ENCODE measurements around the gene SPP2.

SPP2 gene, protein sequence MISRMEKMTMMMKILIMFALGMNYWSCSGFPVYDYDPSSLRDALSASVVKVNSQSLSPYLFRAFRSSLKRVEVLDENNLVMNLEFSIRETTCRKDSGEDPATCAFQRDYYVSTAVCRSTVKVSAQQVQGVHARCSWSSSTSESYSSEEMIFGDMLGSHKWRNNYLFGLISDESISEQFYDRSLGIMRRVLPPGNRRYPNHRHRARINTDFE

DNA sequence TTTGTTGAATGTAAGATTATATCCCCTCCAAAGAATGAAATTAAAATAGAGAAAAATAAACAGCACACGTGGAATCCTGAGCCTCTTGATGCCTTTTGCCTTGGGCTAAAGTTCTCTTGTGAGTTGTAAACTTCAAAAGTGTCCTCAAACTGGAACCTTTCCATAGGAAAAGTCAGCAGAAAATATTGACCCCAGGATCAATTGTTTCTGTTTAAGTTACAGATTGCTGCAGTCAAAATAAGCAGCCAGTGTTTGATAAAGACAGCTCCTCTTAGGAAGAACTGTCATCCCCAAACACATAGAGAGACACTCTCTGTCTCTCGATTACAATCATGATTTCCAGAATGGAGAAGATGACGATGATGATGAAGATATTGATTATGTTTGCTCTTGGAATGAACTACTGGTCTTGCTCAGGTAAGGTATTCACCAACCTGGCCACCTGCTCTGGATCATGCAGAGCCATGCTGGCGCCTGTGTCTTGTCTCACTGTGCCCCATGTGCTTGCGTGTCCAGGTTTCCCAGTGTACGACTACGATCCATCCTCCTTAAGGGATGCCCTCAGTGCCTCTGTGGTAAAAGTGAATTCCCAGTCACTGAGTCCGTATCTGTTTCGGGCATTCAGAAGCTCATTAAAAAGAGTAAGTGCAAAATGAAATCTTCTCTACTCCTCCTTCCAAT is at the start of gene SPP2:
Gene SPP2 (plus strand): TSS at position 248 of the 681 bp plus-strand sequence. CDS start 85 bp downstream, at position 333.
- DNase-seq (ENCODE audit: low read depth): no peak

DNA sequence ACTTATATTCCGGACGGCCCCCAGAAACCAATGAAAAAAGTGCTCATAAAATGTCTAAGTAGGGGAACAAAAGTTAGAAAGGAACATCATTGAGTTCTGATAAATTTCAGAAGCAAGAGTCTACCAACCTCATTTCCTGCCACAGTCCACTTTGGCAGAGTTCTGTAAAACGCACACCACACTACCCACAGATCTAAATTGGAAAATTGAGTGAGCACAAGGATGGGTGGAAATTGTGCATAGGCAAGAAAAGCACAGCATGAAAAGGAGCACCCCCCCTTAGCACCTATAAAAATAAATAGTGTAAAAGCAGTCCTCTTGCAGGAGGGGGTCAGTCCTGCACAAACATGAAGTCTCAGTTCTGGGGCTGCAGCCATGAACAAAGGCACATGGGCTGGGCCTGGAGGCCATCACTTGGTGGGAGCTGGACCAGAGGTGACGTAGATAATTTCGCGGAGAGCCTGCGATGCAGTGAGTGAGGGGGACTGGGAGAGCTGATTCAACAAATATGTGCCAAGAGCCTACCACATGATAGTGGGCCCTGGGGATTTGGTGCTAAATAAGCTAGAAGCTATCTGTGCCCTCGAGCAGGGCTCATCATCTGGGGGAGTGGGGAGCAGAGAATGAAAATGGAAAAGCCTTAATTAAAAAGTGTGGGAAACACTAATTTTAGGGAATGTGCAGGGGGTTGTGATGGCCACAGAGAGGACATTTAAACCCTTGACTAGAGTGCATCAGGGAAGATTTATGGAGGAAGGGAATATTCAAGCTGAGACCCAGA is 48.9 kb upstream of the SPP2 start:
- no peak for DNase-seq (ENCODE audit: low read depth)

DNA sequence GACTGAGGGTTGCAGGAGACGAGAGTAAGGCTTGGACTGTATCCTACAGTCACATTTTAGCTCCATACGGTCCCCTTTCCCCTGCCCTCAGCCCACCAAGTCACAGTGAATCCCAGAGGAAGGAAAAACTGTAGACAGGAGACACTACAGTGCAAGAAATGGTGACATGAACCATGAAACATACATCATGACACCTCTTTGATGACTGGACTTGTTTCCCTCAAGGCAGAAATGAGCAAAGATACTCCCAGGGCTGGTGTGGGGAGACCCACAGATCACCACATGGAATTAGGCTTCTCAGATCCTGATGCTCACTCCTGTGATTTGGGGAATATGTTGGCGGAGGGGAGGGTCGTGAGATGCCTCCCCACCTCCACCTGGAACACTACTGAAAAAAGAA is 48.2 kb upstream of the SPP2 start:
- no peak for DNase-seq (ENCODE audit: low read depth)

DNA sequence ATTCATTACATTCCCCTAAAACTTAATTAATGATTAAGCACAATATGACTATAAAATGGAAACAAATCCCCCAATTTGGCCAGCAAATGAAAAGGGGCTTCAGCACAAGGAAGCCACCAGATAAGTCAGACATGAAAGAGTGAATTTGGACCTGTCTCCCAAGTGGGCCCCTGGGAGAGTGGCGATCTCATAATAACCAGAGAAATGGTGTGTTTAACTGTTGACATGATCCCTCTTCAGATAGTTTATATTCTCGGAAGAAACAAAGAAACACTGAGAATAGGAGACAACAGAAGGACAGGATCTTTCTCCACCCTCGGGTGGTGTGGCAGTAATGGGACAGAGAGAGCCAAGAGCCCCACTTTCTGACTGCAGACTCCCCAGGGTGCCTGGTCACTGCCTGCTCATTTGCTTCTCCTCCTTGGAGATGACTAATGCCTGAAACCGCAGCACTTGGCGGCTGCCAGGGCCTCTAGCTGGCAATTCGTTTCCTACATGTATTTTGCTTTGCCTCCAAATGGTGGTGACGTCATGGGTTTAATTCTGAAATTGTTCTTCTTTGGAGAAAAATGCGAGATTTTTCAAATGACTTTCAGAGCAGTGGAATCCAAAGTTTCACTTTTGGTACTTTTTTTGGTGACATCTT is 46.4 kb upstream of the SPP2 start:
- DNase-seq (ENCODE audit: low read depth): peak; percentile 85

DNA sequence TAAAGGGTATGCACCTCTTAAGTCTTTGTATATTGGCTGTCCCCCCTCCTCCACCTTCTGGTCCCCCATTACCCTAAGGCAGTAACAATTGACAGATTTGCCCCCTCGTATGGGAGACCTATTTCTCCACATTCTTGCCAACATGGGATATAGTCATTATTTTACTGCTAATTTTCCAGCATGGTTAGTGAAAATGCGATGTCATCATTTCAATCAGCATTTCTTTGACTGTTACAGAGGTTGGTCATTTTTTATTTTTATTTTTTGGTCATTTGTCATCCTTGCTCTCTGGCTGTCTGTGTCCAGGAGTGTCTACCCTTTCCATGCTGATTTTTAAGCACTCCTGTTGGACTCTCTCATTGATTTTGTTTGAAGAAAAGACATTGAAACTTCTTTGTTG is 45.4 kb upstream of the SPP2 start:
- no peak for DNase-seq (ENCODE audit: low read depth)

DNA sequence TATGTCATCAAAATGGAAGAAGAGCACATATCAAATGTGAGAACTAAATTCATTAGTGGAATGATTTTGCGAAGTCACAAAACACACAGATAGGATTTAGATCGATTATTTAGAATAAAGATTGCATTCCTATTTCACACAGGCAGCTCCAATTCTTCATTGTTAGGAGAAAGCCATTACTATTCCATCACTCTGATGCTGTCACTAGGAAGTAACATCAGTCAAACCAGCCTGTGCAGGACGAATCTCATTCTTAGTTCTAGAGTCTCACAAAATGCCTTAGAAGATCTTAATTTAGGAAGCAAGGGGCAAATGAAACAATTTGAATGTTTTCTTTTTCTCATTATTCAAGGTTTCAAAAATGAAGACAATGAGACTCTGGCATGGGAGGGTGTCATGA is 44.0 kb upstream of the SPP2 start:
- DNase-seq (ENCODE audit: low read depth): no peak

DNA sequence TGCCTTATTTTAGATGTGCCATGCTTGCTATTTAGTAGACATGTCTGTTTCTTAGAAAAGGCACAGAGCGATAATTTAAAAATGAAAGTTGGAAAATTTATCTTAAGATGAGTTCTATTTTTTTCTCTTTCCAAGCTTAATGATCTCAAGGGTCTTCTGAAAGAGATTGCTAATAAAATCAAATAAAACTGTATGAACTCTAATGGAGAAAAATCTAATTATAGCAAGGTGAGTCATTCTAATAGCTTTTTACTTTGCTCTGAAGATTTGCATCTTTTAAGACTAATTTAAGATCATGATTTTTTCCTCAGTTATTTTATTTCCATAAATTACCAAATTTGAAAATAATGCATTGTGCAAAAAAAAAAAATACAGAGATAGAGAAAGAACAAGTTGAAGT is 36.1 kb upstream of the SPP2 start:
- no peak for DNase-seq (ENCODE audit: low read depth)

DNA sequence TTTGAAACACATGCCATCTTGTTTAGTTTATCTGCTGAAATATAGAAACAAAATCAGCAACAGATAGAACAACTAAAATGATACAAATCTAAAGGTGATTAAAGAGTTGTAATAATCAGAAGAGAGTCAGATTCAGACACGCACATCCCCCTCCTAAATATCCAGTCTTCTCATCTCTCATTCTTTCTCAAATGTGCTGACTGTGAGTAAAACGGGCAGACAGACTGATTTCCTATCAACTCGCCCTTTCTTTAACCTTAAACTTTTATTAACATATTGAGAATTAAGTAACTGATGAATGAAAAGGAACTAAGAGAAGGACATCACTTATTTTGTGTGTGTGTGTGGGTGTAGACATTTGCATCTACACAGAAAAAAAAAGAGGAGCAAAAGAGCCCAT is 34.6 kb upstream of the SPP2 start:
- no peak for DNase-seq (ENCODE audit: low read depth)

DNA sequence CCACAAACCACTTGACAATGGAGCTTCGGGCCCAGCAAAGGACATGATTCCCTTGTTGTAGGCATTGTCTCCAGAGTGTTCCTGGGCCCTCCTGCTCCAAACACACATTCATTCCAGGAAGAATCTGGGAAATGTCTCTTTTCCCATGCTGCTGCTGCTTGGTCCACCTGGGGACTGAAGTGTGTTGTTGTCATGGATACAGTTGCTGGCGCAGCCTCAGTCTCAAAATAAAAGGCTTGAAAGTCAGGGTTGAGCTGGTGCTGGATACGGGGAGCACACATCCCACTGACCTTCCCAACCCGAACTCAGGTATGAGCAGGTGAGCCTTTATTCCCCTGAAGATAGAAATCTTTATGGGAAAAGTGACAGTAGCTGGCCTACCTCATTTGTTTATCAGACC is 30.6 kb upstream of the SPP2 start:
- no peak for DNase-seq (ENCODE audit: low read depth)

DNA sequence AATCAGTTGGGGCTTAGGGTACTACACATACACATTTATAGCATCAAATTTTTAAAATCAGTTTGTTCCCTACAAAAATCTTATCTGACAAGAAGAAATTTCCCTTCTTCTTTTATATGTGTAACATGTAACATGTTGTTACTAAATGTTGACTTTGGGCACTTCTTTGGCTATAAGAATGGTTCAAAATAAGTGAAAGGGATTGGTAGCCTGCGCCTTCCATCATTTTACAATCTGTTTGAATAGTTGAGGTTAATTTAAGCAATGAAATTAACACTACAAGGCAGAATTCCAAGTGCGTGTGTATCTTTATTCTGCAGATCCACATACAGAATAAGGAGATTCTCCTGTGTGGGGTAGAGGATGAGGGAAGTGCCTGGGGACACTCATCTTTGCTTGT is 30.2 kb upstream of the SPP2 start:
- DNase-seq (ENCODE audit: low read depth): no peak

DNA sequence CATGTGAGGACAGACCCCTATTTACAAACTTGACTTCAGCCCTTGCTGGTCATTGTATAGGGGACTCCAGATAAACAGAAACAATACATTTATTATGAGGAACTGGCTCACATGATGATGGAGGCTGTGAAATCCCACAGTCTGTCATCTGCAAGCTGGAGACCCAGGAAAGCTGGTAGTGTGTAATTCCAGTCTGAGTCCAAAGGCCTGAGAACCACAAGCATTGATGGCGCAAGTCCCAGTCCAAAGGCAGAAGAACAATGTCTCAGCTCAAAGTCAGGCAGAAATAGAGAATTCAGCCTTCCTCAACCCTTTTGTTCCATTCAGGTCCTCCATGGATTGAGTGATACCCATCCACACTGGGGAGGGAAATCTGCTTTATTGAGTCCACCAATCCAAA is 28.1 kb upstream of the SPP2 start:
- no peak for DNase-seq (ENCODE audit: low read depth)

DNA sequence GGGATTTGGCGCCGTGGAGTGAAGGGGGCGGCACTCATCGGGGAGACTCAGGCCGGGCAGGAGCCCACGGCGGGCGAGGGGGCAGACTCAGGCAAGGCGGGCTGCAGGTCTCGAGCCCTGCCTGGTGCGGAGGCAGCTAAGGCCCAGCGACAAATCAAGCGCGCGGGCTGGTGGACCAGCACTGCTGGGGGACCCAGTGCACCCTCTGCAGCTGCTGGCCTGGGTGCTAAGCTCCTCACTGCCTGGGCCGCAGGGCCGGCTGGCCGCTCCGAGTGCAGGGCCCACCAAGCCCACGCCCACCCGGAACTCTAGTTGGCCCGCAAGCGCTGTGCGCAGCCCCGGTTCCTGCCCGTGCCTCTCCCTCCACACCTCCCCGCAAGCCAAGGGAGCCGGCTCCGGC is 26.2 kb upstream of the SPP2 start:
- DNase-seq (ENCODE audit: low read depth): no peak

DNA sequence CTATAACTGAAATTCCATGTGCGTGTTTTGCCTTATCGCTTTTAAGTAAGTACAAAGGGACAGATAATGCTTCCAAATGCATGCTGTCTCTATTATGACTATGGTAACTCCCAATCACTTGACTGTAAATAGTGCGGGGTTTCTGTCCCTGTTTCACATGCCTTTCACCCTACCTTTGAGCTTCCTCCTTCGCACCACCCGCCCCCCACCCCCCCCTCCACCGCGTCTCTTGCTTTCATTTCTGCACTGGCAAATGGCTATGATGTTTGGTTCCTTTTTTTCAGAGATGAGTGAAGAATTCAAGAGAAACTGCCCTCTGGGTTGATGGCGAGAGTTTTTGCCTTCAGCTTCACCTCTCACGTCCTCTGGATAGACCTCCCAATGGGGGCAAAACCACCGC is 25.0 kb upstream of the SPP2 start:
- DNase-seq (ENCODE audit: low read depth): no peak

DNA sequence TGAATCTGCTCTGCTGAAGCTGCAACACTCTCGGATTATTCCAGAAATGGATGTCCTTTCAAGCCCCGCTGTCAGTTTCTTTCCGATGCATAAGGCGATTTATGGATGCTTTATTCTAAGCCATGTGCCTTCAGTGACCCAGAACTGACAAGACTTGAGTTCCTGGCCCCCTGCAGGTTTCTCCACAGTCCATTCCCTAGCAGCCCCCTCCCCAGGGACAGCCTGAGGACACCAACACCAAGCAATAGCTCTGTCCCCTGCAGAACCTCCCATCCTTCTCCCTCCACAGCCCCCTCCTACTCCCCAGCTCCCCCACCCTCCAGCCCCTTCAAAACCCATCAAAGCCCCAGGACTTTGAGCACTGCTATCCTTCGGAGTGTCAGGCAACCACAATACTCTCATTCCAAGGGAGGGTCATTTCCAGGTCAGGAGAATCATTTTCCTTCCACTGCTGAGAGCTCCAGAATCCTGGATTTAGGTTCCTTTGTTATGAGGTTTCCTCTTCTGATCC is 24.6 kb upstream of the SPP2 start:
- DNase-seq (ENCODE audit: low read depth): no peak

DNA sequence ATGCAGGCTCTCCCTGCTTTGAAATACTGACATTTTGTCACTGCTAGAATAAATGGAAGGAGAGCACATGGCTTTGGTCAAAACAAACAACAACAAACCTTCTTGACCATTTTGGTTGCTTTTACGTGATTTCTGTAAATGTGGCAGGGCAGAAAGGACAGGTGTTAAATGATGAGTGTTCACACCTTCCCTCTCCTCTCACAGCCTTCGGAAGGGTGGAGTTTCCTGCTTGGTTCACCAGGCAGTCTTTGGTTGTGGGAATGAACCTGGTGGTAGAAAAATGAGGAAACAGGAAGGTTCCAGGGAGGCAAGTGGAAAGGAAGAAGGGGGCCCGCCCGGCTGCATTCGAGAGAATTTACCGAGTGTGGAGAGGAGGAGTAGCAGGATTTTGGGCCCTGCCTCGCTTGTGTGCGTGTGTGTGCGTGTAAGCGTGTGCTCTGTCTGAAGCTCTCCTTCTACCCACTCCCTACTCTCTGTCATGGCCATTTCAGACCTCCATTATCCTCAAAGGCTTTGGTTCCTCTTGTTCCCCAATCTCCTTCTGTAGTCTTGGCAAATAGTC is 23.7 kb upstream of the SPP2 start:
- DNase-seq (ENCODE audit: low read depth): no peak

DNA sequence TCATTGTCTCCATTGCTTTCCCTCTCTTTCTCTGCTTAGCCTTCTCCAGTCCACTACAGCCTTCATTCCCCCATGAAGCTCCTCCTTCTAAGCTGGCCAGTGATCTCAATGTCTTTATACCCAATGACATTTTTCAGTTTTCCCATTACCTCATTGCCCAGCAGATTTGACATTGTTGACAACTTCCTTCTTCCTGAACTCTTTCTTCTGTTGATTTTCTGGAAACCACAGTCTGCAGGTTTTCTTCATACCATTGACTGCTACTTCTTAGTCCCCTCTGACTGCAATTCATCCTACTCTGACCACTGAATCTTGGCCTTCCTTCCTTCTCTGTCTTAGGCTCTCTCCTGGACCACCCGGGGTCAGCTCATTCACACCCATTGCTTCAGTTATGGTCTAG is 22.9 kb upstream of the SPP2 start:
- no peak for DNase-seq (ENCODE audit: low read depth)

DNA sequence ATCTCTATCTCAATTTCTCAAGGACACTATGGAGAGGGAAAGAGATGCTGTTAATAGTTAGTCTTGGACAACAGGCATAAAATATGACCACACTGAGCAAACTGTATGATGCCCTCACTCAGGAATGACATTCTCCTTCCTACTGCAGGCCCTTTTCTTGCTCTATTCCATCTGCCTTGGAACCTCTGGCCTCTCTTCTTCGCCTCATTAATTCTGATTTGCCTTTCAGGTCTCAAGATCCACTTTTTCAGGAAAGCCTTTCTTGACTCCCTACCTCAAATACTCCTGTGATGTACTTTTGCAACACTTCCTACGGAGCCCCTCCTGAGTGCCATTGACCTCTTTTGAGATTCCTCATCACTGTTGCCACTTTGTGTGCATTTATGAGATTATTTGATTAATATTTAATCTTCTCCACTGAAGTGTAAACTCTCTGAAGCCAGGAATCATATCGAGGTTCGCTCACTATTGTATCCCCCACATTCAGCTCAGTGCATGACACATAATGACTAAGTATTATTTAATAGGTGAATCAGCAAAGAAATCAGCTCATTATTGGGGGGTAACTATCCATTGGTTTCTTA is 21.3 kb upstream of the SPP2 start:
- no peak for DNase-seq (ENCODE audit: low read depth)

DNA sequence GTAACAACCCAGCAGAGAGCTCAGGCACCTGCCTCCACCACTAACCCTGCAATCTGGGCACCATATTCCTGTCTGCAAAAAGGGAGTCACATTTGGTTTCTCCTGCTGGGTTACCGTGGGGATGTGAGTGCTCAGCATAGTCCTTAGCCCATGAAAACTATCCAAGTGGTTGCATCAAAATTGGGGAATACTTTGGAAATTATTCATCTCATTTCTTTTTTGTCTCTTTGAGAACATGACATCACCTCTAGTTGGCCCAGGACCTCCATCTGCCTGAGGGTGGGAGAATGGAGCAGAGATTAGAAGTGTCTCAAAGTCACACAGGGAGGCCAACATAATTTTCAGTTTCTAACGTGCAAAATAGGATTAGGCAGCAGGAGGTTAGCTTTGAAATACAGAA is 19.3 kb upstream of the SPP2 start:
- no peak for DNase-seq (ENCODE audit: low read depth)

DNA sequence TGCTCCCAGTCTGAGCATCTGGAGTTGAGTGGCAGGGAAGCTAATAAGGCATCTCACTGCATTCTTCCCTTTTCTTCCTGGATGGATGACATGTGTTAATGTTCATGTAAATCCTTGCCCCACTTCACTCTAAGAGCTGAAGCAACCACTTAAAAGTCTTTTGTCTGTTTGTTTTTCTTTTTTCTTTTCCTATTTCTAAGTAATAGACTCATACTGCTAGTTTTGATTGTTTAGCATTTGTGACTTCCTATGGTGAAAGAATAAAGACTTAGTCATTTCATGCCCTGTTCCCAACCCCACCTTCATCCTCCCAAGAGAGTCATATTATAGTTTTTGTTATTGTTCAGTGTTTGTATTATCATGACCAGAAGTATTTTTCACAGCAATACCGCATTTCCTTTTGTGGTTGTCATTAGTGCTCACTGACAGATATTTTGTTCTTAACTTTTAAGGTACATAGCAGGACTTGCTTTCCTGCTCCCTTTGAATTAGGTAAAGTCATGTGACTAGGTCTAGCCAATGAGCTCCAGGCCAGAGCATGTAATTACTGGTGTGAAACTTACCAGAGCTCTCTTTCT is 18.1 kb upstream of the SPP2 start:
- peak; percentile 59 for DNase-seq (ENCODE audit: low read depth)

DNA sequence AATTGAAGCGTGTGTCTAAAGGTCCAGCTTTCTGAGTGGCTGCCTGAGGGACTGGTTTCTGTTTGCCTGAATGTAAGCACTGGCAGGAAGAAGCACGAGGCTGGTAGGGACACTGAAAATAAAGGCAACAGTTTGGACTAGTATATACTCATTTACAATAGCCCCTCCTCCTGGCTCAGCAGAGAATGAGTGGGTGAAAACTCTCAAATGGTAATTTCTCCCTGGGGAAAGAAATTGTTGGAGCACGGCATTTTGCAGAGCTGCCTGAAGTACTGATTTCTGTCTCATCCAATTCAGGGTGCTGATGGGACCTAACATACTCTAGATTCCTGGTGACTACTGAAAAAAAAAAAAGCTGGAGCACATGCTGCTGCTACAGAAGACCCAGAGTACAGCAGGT is 17.3 kb upstream of the SPP2 start:
- no peak for DNase-seq (ENCODE audit: low read depth)

DNA sequence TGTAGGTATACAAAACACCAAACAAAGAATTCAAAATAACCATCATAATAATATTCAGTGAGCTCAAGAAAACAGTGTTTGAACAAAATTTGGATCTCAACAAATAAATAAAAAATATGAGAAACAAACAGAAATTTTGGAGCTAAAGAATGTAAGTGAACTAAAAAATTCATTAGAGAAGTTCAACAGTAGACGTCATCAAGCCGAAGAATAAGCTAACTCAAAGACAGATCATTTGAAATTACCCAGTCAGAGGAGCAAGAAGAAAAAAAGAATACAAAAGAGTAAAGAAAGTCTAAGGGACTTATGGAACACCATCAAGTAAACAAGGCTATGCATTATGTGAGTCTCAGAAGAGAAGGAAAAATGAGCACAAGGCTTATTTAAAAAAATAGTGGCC is 16.6 kb upstream of the SPP2 start:
- no peak for DNase-seq (ENCODE audit: low read depth)

Measured in GM04503 (cell line).